A673 (cell line): ENCODE results near the gene CUBN. TPM values are rescaled to one million over a fixed set of nuclear protein-coding genes. Genes with fewer than 3 reads are reported as not detected.
A peak's percentile ranks its signal among the peaks of the same experiment; 100 is the strongest.

Source experiments
- BruUV-seq: library from RNA; stranded (reverse); fragments of 400-500 nt; replicated peaks from 2 replicates; lab custom pipeline; 2021; lab: Mats Ljungman, UMichigan
- CTCF ChIA-PET: fragments of 300-600 bp; sonication (Branson Sonifier 250); formaldehyde crosslinking; loops from one replicate; lab custom pipeline; 2022; ENCODE audit warnings: antibody characterized with exemption; lab: Charles Lee
- POLR2A ChIA-PET: fragments of 300-600 bp; sonication (Branson Sonifier 250); formaldehyde crosslinking; loops from one replicate; lab custom pipeline; 2022; ENCODE audit warnings: antibody characterized with exemption; ENCODE audit not compliant: low non-redundant PET; lab: Charles Lee
- DNase-seq: peaks from one replicate; pipeline ENCODE4 v3.0.0-alpha.2; 2015; ENCODE audit warnings: low spot score
- H3K27ac ChIP-seq: fragments of 200-600 bp; sonication (generic); 2 replicates; pipeline ENCODE4 v1.5.1; 2016; ENCODE audit warnings: mixed run types, low read depth, mild to moderate bottlenecking, mixed read lengths, antibody characterized with exemption, low read length; ENCODE audit not compliant: poor library complexity, severe bottlenecking
- H3K27me3 ChIP-seq: fragments of 200-600 bp; sonication (generic); replicated peaks from 2 replicates; pipeline ENCODE4 v1.6.1; 2017; ENCODE audit warnings: mixed run types, low read depth, mild to moderate bottlenecking, mixed read lengths, antibody characterized with exemption, low read length; ENCODE audit not compliant: insufficient read depth, poor library complexity
- H3K36me3 ChIP-seq: fragments of 200-600 bp; sonication (generic); 2 replicates; pipeline ENCODE4 v1.6.1; 2016; ENCODE audit warnings: mixed run types, mild to moderate bottlenecking, mixed read lengths, antibody characterized with exemption, low read length; ENCODE audit not compliant: insufficient read depth, poor library complexity, severe bottlenecking
- H3K4me1 ChIP-seq: fragments of 200-600 bp; sonication (generic); 2 replicates; pipeline ENCODE4 v1.6.1; 2017; ENCODE audit warnings: mixed run types, mild to moderate bottlenecking, mixed read lengths, antibody characterized with exemption, low read length; ENCODE audit not compliant: insufficient read depth, poor library complexity, severe bottlenecking
- H3K4me3 ChIP-seq: fragments of 200-600 bp; sonication (generic); 2 replicates; pipeline ENCODE4 v1.5.1; 2016; ENCODE audit warnings: low read depth, mixed run types, mild to moderate bottlenecking, mixed read lengths, low read length; ENCODE audit not compliant: poor library complexity, severe bottlenecking
- H3K9me3 ChIP-seq: fragments of 200-600 bp; sonication (generic); 2 replicates; pipeline ENCODE4 v1.6.1; 2016; ENCODE audit warnings: mixed run types, low read depth, mild to moderate bottlenecking, mixed read lengths, antibody characterized with exemption, low read length; ENCODE audit not compliant: poor library complexity, severe bottlenecking
- CTCF ChIP-seq: fragments of 300-800, 200-600 bp; sonication (generic); conservative IDR thresholded peaks from 2 replicates; pipeline ENCODE4 v1.5.1; 2017; ENCODE audit warnings: low read depth, mild to moderate bottlenecking, antibody characterized with exemption, low read length, moderate library complexity, mixed read lengths
- EZH2 ChIP-seq: fragments of 200-600 bp; sonication (generic); IDR thresholded peaks from 2 replicates; pipeline ENCODE4 v1.6.1; 2017; ENCODE audit warnings: borderline replicate concordance, low read depth, mild to moderate bottlenecking, mixed read lengths, antibody characterized with exemption, low read length; ENCODE audit not compliant: poor library complexity, severe bottlenecking
- intact Hi-C: fragments of 100-400 bp; cut with micrococcal nuclease; formaldehyde crosslinking; loops from one replicate; pipeline ENCODE4 v1.10.0; 2022; ENCODE audit not compliant: unreplicated experiment
- total RNA-seq: library from RNA; stranded (reverse); gene quantifications from 2 replicates; pipeline ENCODE4 v1.2.3, GENCODE V29; 2021

The CUBN gene
- total RNA-seq, 1 experiment from 2014 or later = 3.4 TPM

- ChIA-PET POLR2A (no interaction called here), CTCF (no interaction called here)
Observed at GRCh38 chr10:16987976-16988610, 141.5 kb downstream of the CUBN start.

GRCh38 chr10:16987206-16987621, 142.4 kb downstream of the CUBN start:
- peak; percentile 67 for DNase-seq
- no TSS peak for BruUV-seq
- Histone ChIP-seq H3K4me1 (peaks cover 44% of the 10 kb centered on the region), H3K27me3 (no peaks in the 10 kb centered on the region), H3K9me3 (no peaks in the 10 kb centered on the region), H3K36me3 (no peaks in the 10 kb centered on the region), H3K27ac (peak overlapping the region; percentile 81), H3K4me3 (no peak overlapping the region)
- no peak for TF ChIP-seq CTCF
- TF ChIP-seq EZH2 = no peak
- ChIA-PET CTCF (no interaction called here), POLR2A (no interaction called here)
- intact Hi-C loops = no loop called here

More at GRCh38 chr10:16987976-16988610, 141.5 kb downstream of the CUBN start:
- H3K27ac ChIP-seq = peak overlapping the region; percentile 81
- no TSS peak for BruUV-seq
- no peaks in the 10 kb centered on the region for H3K9me3 ChIP-seq
- H3K27me3 ChIP-seq = no peaks in the 10 kb centered on the region
- no peak overlapping the region for H3K4me3 ChIP-seq
- H3K36me3 ChIP-seq = no peaks in the 10 kb centered on the region
- no peak for DNase-seq
- intact Hi-C loops = no loop called here
- TF ChIP-seq EZH2 (no peak), CTCF (no peak)
- peaks cover 44% of the 10 kb centered on the region for H3K4me1 ChIP-seq

- H3K27ac ChIP-seq = peak overlapping the region; percentile 81
- no peaks in the 10 kb centered on the region for H3K9me3 ChIP-seq
- intact Hi-C loops = no loop called here
- TF ChIP-seq EZH2 (no peak), CTCF (no peak)
- H3K4me1 ChIP-seq = peaks cover 44% of the 10 kb centered on the region
- peak; percentile 92 for DNase-seq
- H3K27me3 ChIP-seq = no peaks in the 10 kb centered on the region
- BruUV-seq = no TSS peak
- ChIA-PET POLR2A (interaction anchor here (0.7 kb wide), 1 partner anchor 244 kb away, joined by 5 read pairs; no protein-coding TSS in a partner anchor), CTCF (no interaction called here)
- H3K4me3 ChIP-seq = no peak overlapping the region
- H3K36me3 ChIP-seq = no peaks in the 10 kb centered on the region
Observed at GRCh38 chr10:16986406-16987205, 143.0 kb downstream of the CUBN start.
